Neural progenitor cell (in vitro differentiated cells): ENCODE data around the gene ANKRD62.

Experiments used
- CTCF ChIP-seq: fragments of 200-600 bp; sonication (generic); IDR thresholded peaks from 2 replicates; pipeline ENCODE4 v1.5.1; 2017; ENCODE audit warnings: antibody characterized with exemption, mild to moderate bottlenecking
- EZH2 ChIP-seq: fragments of 200-600 bp; sonication (generic); IDR thresholded peaks from 2 replicates; pipeline ENCODE4 v1.6.1; 2017; ENCODE audit warnings: antibody characterized with exemption, mild to moderate bottlenecking, moderate library complexity

GRCh38 chr18:12053289-12053688 is 40.4 kb upstream of the ANKRD62 start:
- TF ChIP-seq CTCF, result no peak
- TF ChIP-seq EZH2, result no peak
